Endodermal cell (in vitro differentiated cells): ENCODE results near the gene RPL5. TPM values are rescaled to one million over a fixed set of nuclear protein-coding genes. Genes with fewer than 3 reads are reported as not detected.

ENCODE experiments used
- DNase-seq: peaks from one replicate; pipeline ENCODE4 v3.0.0-alpha.2; 2017
- H3K27ac ChIP-seq: 2 replicates; pipeline ENCODE4 v1.5.1; 2013; ENCODE audit warnings: mild to moderate bottlenecking, low read depth, low read length, moderate library complexity
- H3K27me3 ChIP-seq: 2 replicates; pipeline ENCODE4 v1.6.1; 2013; ENCODE audit warnings: mild to moderate bottlenecking, low read length, moderate library complexity; ENCODE audit not compliant: insufficient read depth, control insufficient read depth, poor library complexity, severe bottlenecking
- H3K36me3 ChIP-seq: 2 replicates; pipeline ENCODE4 v1.7.0; 2013; ENCODE audit warnings: mild to moderate bottlenecking, low read length, moderate library complexity; ENCODE audit not compliant: control insufficient read depth, insufficient read depth
- H3K4me1 ChIP-seq: one replicate; pipeline ENCODE4 v1.7.0; 2013; ENCODE audit warnings: low read length; ENCODE audit not compliant: control insufficient read depth, insufficient read depth
- H3K4me3 ChIP-seq: 2 replicates; pipeline ENCODE4 v1.5.1; 2013; ENCODE audit warnings: mild to moderate bottlenecking, low read length, moderate library complexity
- H3K9ac ChIP-seq: 2 replicates; pipeline ENCODE4 v1.6.1; 2013; ENCODE audit warnings: mild to moderate bottlenecking, low read length, moderate library complexity; ENCODE audit not compliant: poor library complexity, severe bottlenecking; ENCODE audit errors: extremely low read depth
- H3K9me3 ChIP-seq: 2 replicates; pipeline ENCODE4 v1.6.1; 2013; ENCODE audit warnings: mild to moderate bottlenecking, low read length, moderate library complexity; ENCODE audit not compliant: control insufficient read depth
- H3K27ac Mint-ChIP-seq: 2 replicates; pipeline ENCODE4 v1.8.0; 2020; ENCODE audit warnings: mixed read lengths
- H3K27me3 Mint-ChIP-seq: 2 replicates; pipeline ENCODE4 v1.8.0; 2021; ENCODE audit warnings: mild to moderate bottlenecking, mixed read lengths; ENCODE audit not compliant: insufficient read depth
- H3K36me3 Mint-ChIP-seq: 2 replicates; pipeline ENCODE4 v1.8.0; 2020; ENCODE audit warnings: low read depth, mixed read lengths
- H3K4me1 Mint-ChIP-seq: 2 replicates; pipeline ENCODE4 v1.8.0; 2020; ENCODE audit warnings: mixed read lengths
- H3K4me3 Mint-ChIP-seq: 2 replicates; pipeline ENCODE4 v1.8.0; 2020; ENCODE audit warnings: mild to moderate bottlenecking, moderate library complexity, mixed read lengths
- H3K9me3 Mint-ChIP-seq: 2 replicates; pipeline ENCODE4 v1.8.0; 2020; ENCODE audit warnings: mild to moderate bottlenecking, mixed read lengths
- CTCF ChIP-seq: fragments of 200-600 bp; sonication (generic); conservative IDR thresholded peaks from 2 replicates; pipeline ENCODE4 v1.5.0; 2021; ENCODE audit warnings: antibody characterized with exemption, mild to moderate bottlenecking
- WGBS, 2 experiments: methylation state at CpG; one replicate each; pipeline versions ENCODE4 v1.1.5 to v1.1.7; 2013; ENCODE audit warnings: missing lambda C conversion rate in 2 of 2, mixed read lengths in 1 of 2; ENCODE audit not compliant: insufficient coverage in 1 of 2, insufficient read length in 1 of 2; 5-methylcytosine and 5-hydroxymethylcytosine counted together
- total RNA-seq, 2 donors: library from RNA; stranded (reverse); fragmentation: NEBNext Ultra II Directional in 1 of 2; extraction: Animal tissue kit (Norgen Biotek cat#: 25700) in 1 of 2; gene quantifications; 2 replicates in 1 of 2; 3 replicates in 1 of 2; pipeline ENCODE4 v1.2.1, GENCODE V29; 2021

The RPL5 gene
- total RNA-seq, 2 donors from 2014 or later = 963 to 1,201 TPM

- H3K27ac ChIP-seq = no peak overlapping the region
- Mint-ChIP-seq H3K4me3 (no peak overlapping the region), H3K27ac (no peak overlapping the region), H3K27me3 (no peaks in the 10 kb centered on the region), H3K36me3 (no peaks in the 10 kb centered on the region), H3K4me1 (peaks cover 4% of the 10 kb centered on the region), H3K9me3 (no peaks in the 10 kb centered on the region)
- H3K36me3 ChIP-seq = no peaks in the 10 kb centered on the region
- no peak overlapping the region for H3K4me3 ChIP-seq
- WGBS, 2 experiments = 100% methylated on average over 1 of the region's 1 CpG; no CpG with 5 or more reads in 1 of the 2 experiments
- H3K9ac ChIP-seq = no peak overlapping the region
- TF ChIP-seq CTCF = no peak
- no peak for DNase-seq
- H3K4me1 ChIP-seq = no peaks in the 10 kb centered on the region
- no peaks in the 10 kb centered on the region for H3K27me3 ChIP-seq
- H3K9me3 ChIP-seq = no peaks in the 10 kb centered on the region
These were observed 33.9 kb upstream of the RPL5 start for GRCh38 chr1:92797961-92798360.

GRCh38 chr1:92803140-92803887, 28.5 kb upstream of the RPL5 start:
- Histone ChIP-seq H3K27ac (no peak overlapping the region), H3K36me3 (no peaks in the 10 kb centered on the region), H3K4me3 (no peak overlapping the region), H3K9me3 (peaks cover 9% of the 10 kb centered on the region), H3K4me1 (no peaks in the 10 kb centered on the region), H3K9ac (no peak overlapping the region), H3K27me3 (no peaks in the 10 kb centered on the region)
- WGBS, 2 experiments = 97 to 100% methylated on average over 1 to 5 of the region's 7 CpGs
- H3K36me3 Mint-ChIP-seq = peaks cover 6% of the 10 kb centered on the region
- H3K4me1 Mint-ChIP-seq = peaks cover 5% of the 10 kb centered on the region
- TF ChIP-seq CTCF = no peak
- no peak overlapping the region for H3K27ac Mint-ChIP-seq
- H3K9me3 Mint-ChIP-seq = peaks cover 14% of the 10 kb centered on the region
- H3K27me3 Mint-ChIP-seq = peaks cover 4% of the 10 kb centered on the region
- no peak overlapping the region for H3K4me3 Mint-ChIP-seq
- DNase-seq = no peak

- Mint-ChIP-seq H3K27me3 (peaks cover 4% of the 10 kb centered on the region), H3K36me3 (peaks cover 6% of the 10 kb centered on the region), H3K4me1 (peaks cover 5% of the 10 kb centered on the region), H3K9me3 (peaks cover 14% of the 10 kb centered on the region), H3K27ac (peak overlapping the region; percentile 80), H3K4me3 (no peak overlapping the region)
- peak overlapping the region; percentile 18 for H3K9ac ChIP-seq
- H3K27ac ChIP-seq = no peak overlapping the region
- H3K27me3 ChIP-seq = no peaks in the 10 kb centered on the region
- 65 to 83% methylated on average over 7 of the region's 7 CpGs for WGBS, 2 experiments
- no peaks in the 10 kb centered on the region for H3K4me1 ChIP-seq
- peak overlapping the region; percentile 10 for H3K4me3 ChIP-seq
- peak; percentile 79 for DNase-seq
- no peaks in the 10 kb centered on the region for H3K36me3 ChIP-seq
- H3K9me3 ChIP-seq = peaks cover 9% of the 10 kb centered on the region
- TF ChIP-seq CTCF = no peak
These were observed 27.1 kb upstream of the RPL5 start for GRCh38 chr1:92804721-92805201.
